ENCODE data around the gene SAP25. TPM values are rescaled to one million over a fixed set of nuclear protein-coding genes. Genes with fewer than 3 reads are reported as not detected.

SAP25 gene
- polyA plus RNA-seq, 1 of the 3 experiments (the other 2 are of a cell fraction): 1.2 TPM

GRCh38 chr7:100603726-100604027 lies 30.0 kb upstream of the SAP25 start:
- DNase-seq: no peak
- ChIA-PET POLR2A (interaction anchor here (0.6 to 3.7 kb wide), 11 partner anchors 9 to 224 kb away, joined by 3 to 63 read pairs (median 5); partner anchors contain the start of genes FBXO24, GNB2, LRCH4 and MEPCE), CTCF (interaction anchor here (0.7 to 5.4 kb wide), 15 partner anchors 9 to 248 kb away, joined by 3 to 62 read pairs (median 4); partner anchors contain the start of genes FBXO24, LRCH4, MOSPD3 and POP7)
- Histone ChIP-seq H3K9ac (peak overlapping the region; percentile 69), H3K4me2 (peak overlapping the region; percentile 97), H3K4me1 (ENCODE audit: control insufficient read depth in 1 of 2, insufficient read depth in 2 of 2, low read depth in 1 of 2, low read length in 1 of 2) (peaks cover 10 to 25% of the 10 kb centered on the region in 2 experiments; a peak in 3 of 4 replicates), H4K20me1 (ENCODE audit: insufficient read depth) (no peaks in the 10 kb centered on the region), H3K9me2 (no peaks in the 10 kb centered on the region), H2AFZ (ENCODE audit: low read depth) (peak overlapping the region; percentile 69), H3K27ac (ENCODE audit: low read depth in 2 of 2, low read length in 1 of 2) (peak overlapping the region; percentile 69 to 97), H3K36me3 (replicated peaks in 1 of 2; ENCODE audit: control insufficient read depth in 1 of 2, insufficient read depth in 2 of 2, low read length in 1 of 2) (peaks cover 27 to 32% of the 10 kb centered on the region in 2 experiments), H3K27me3 (ENCODE audit: insufficient read depth) (no peaks in the 10 kb centered on the region), H3K79me2 (ENCODE audit: insufficient read depth) (peaks cover 18% of the 10 kb centered on the region), H3F3A (replicated peaks; ENCODE audit: insufficient read depth) (peaks cover 38% of the 10 kb centered on the region), H3K4me3 (ENCODE audit: low read depth in 2 of 2, low read length in 1 of 2) (peak overlapping the region; percentile 67 to 76), H3K9me3 (no peaks in the 10 kb centered on the region)
- TF ChIP-seq MEF2A (IDR thresholded peaks at IDR 0.05; ENCODE audit: borderline replicate concordance, low read depth) (no peak), FOXJ3 (CRISPR knock-in tag; IDR thresholded peaks at IDR 0.05) (no peak), RCOR1 (IDR thresholded peaks at IDR 0.05; ENCODE audit: low read length) (no peak), SMC3 (IDR thresholded peaks at IDR 0.05; ENCODE audit: low read depth, low read length) (no peak)
- 12% methylated on average over 10 of the region's 10 CpGs for WGBS (ENCODE audit: low lambda C conversion rate)

GRCh38 chr7:100602889-100603725 lies 29.4 kb upstream of the SAP25 start:
- Histone ChIP-seq H3K79me2 (ENCODE audit: insufficient read depth) (peaks cover 18% of the 10 kb centered on the region), H3K4me1 (ENCODE audit: control insufficient read depth in 1 of 2, insufficient read depth in 2 of 2, low read depth in 1 of 2, low read length in 1 of 2) (peaks cover 10 to 25% of the 10 kb centered on the region in 2 experiments; a peak in 3 of 4 replicates), H3F3A (replicated peaks; ENCODE audit: insufficient read depth) (peaks cover 33% of the 10 kb centered on the region), H3K27me3 (ENCODE audit: insufficient read depth) (no peaks in the 10 kb centered on the region), H2AFZ (ENCODE audit: low read depth) (peak overlapping the region; percentile 69), H3K9ac (peak overlapping the region; percentile 69), H3K27ac (ENCODE audit: low read depth in 2 of 2, low read length in 1 of 2) (peak overlapping the region; percentile 69 to 97), H3K4me2 (peak overlapping the region; percentile 97), H3K36me3 (replicated peaks in 1 of 2; ENCODE audit: control insufficient read depth in 1 of 2, insufficient read depth in 2 of 2, low read length in 1 of 2) (peaks cover 26 to 27% of the 10 kb centered on the region in 2 experiments), H3K9me2 (no peaks in the 10 kb centered on the region), H4K20me1 (ENCODE audit: insufficient read depth) (no peaks in the 10 kb centered on the region), H3K4me3 (ENCODE audit: low read depth in 2 of 2, low read length in 1 of 2) (peak overlapping the region; percentile 67 to 76), H3K9me3 (no peaks in the 10 kb centered on the region)
- ChIA-PET POLR2A (interaction anchor here (0.6 to 3.7 kb wide), 21 partner anchors 9 to 233 kb away, joined by 3 to 63 read pairs (median 4); partner anchors contain the start of genes ACTL6B, FBXO24, GNB2 and LRCH4), CTCF (interaction anchor here (0.7 to 5.4 kb wide), 23 partner anchors 9 to 249 kb away, joined by 3 to 62 read pairs (median 4); partner anchors contain the start of genes FBXO24, LRCH4, MOSPD3 and POP7)
- peak; percentile 98 for DNase-seq
- WGBS (ENCODE audit: low lambda C conversion rate): 15% methylated on average over 20 of the region's 21 CpGs
- TF ChIP-seq RCOR1 (IDR thresholded peaks at IDR 0.05; ENCODE audit: low read length): peak; percentile 60; the same call in 1 of the 2 replicates
- peak; percentile 99 for TF ChIP-seq TCF12 (IDR thresholded peaks at IDR 0.05)
- TF ChIP-seq REST (IDR thresholded peaks at IDR 0.05; ENCODE audit: low read depth, low read length): peak; percentile 78
- no peak; the same call in 1 of the 2 replicates for TF ChIP-seq JUND (IDR thresholded peaks at IDR 0.05)
- TF ChIP-seq POLR2AphosphoS5 (IDR thresholded peaks at IDR 0.05; ENCODE audit: low read depth, low read length): peak; percentile 95
- no peak for TF ChIP-seq EZH2phosphoT487 (IDR thresholded peaks at IDR 0.05; ENCODE audit: borderline replicate concordance, low read depth)
- peak; percentile 12; the same call in 1 of the 2 replicates for TF ChIP-seq RAD21 (IDR thresholded peaks at IDR 0.05; ENCODE audit: low read length)
- no peak; the same call in 1 of the 2 replicates for TF ChIP-seq FOSL2 (IDR thresholded peaks at IDR 0.05; ENCODE audit: borderline replicate concordance, low read depth)
- peak; percentile 81; the same call in 1 of the 2 replicates for TF ChIP-seq RXRA (IDR thresholded peaks at IDR 0.05; ENCODE audit: borderline replicate concordance, low read depth)
- TF ChIP-seq MEF2A (IDR thresholded peaks at IDR 0.05; ENCODE audit: borderline replicate concordance, low read depth): no peak; the same call in 1 of the 2 replicates
- TF ChIP-seq RFX5 (IDR thresholded peaks at IDR 0.05; ENCODE audit: low read length): no peak
- peak; percentile 90 to 93; a peak in 3 of 4 replicates for TF ChIP-seq EP300 (IDR thresholded peaks at IDR 0.05; ENCODE audit: borderline replicate concordance in 1 of 2, low read depth in 1 of 2, low read length in 1 of 2)
- peak; percentile 64; the same call in 1 of the 2 replicates for TF ChIP-seq GATA2 (CRISPR knock-in tag; IDR thresholded peaks at IDR 0.05)
- no peak; the same call in none of the 2 replicates for TF ChIP-seq NFIC (IDR thresholded peaks at IDR 0.05; ENCODE audit: borderline replicate concordance)
- no peak for TF ChIP-seq IRF3 (IDR thresholded peaks at IDR 0.05; ENCODE audit: low read depth, low read length)
- peak; percentile 95 for TF ChIP-seq MXI1 (IDR thresholded peaks at IDR 0.05; ENCODE audit: low read depth, low read length)
- TF ChIP-seq CHD2 (IDR thresholded peaks at IDR 0.05; ENCODE audit: low read length, partially characterized antibody): peak; percentile 96
- peak; percentile 80 for TF ChIP-seq FOXJ3 (CRISPR knock-in tag; IDR thresholded peaks at IDR 0.05)
- no peak for TF ChIP-seq ELF1 (IDR thresholded peaks at IDR 0.05)

Measured in SK-N-SH (cell line).